ENCODE measurements around the gene PRDM10.

Gene PRDM10

GRCh38 chr11:129945373-129945772 lies 57.3 kb downstream of the PRDM10 start:
- no peak for DNase-seq

- no peak for DNase-seq
Observed at GRCh38 chr11:129944696-129945095, 57.9 kb downstream of the PRDM10 start.

- no peak for DNase-seq
Observed at GRCh38 chr11:129943036-129943435, 59.6 kb downstream of the PRDM10 start.

GRCh38 chr11:129939510-129939909 lies 63.1 kb downstream of the PRDM10 start:
- DNase-seq, result no peak

- DNase-seq, result no peak
Observed at GRCh38 chr11:129938764-129939163, 63.9 kb downstream of the PRDM10 start.

GRCh38 chr11:129937592-129938238 lies 64.9 kb downstream of the PRDM10 start:
- no peak for DNase-seq

- DNase-seq, result no peak
Observed at GRCh38 chr11:129935723-129936122, 66.9 kb downstream of the PRDM10 start.

- no peak for DNase-seq
Observed at GRCh38 chr11:129933891-129934290, 68.7 kb downstream of the PRDM10 start.

GRCh38 chr11:129933262-129933661 lies 69.4 kb downstream of the PRDM10 start:
- no peak for DNase-seq

- DNase-seq, result no peak
Observed at GRCh38 chr11:129932381-129933067, 70.1 kb downstream of the PRDM10 start.

GRCh38 chr11:129930743-129931142 lies 71.9 kb downstream of the PRDM10 start:
- DNase-seq, result no peak

- no peak for DNase-seq
Observed at GRCh38 chr11:129930296-129930695, 72.3 kb downstream of the PRDM10 start.

GRCh38 chr11:129929721-129930120 lies 72.9 kb downstream of the PRDM10 start:
- DNase-seq, result no peak

GRCh38 chr11:129928923-129929692 lies 73.5 kb downstream of the PRDM10 start:
- DNase-seq, result no peak

- DNase-seq, result no peak
Observed at GRCh38 chr11:129922674-129923073, 80.0 kb downstream of the PRDM10 start.

- no peak for DNase-seq
Observed at GRCh38 chr11:129918361-129918760, 84.3 kb downstream of the PRDM10 start.

GRCh38 chr11:129917231-129917630 lies 85.4 kb downstream of the PRDM10 start:
- DNase-seq, result no peak

GRCh38 chr11:129911298-129911697 lies 91.3 kb downstream of the PRDM10 start:
- no peak for DNase-seq

- DNase-seq, result no peak
Observed at GRCh38 chr11:129910360-129910759, 92.3 kb downstream of the PRDM10 start.

GRCh38 chr11:129905402-129905801 lies 97.2 kb downstream of the PRDM10 start:
- DNase-seq, result no peak

GRCh38 chr11:129896062-129896461 lies 106.6 kb downstream of the PRDM10 start:
- DNase-seq, result no peak

GRCh38 chr11:129895126-129896041 lies 107.3 kb downstream of the PRDM10 start, which contains the start of gene NFRKB:
Gene NFRKB (minus strand): TSS chr11:129895578. CDS start chr11:129892849, 2,729 bp downstream.
- peak; percentile 88 for DNase-seq
